ENCODE measurements around the gene NUDT15. TPM values are rescaled to one million over a fixed set of nuclear protein-coding genes. Genes with fewer than 3 reads are reported as not detected.

Gene NUDT15
- total RNA-seq, 4 donors from 2014 or later, result 1.8 to 22.9 (median 7.3) TPM

DNA sequence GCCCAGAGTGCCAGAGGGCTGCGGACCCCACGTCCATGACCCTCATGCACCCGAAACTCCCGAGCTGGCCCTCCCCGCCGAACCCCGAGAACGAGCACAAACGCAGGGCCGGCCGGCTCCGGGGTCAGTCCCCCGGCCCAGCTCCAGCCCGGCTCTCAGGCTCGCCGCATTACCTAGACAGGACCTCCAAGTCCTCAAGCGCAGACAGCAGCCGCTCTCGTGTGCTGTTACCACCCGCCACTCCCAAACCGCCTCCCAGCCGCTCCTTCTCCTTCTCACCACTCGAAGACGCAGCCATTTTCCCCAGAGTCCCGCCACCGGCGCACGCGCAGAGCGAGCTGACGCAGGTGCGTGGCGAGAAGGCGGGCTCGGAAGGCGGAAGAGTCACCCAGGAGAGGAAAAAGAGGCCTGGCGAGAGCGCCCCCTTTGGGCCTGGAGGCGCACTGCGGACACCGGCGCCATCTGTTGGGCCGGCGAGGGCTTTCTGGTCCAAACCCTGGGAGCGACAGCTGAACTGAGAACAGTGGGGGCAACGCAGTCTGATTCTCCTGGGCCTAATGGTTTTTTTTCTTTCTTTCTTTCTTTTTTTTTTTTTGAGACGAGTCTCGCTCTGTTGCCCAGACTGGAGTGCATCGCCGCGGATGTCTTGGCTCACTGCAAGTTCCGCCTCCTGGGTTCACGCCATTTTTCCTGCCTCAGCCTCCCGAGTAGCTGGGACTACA lies 57.4 kb downstream of the NUDT15 start, which contains the start of gene MED4:
MED4 (minus strand) TSS at position 324 of the 722 bp plus-strand sequence; CDS start at position 298, 26 bp downstream.
- Histone ChIP-seq H3K27me3 (no peaks in the 10 kb centered on the region), H3K36me3 (no peaks in the 10 kb centered on the region), H3K27ac (peak within 1 kb of the TSS; percentile 77 to 86), H3K4me3 (peak within 1 kb of the TSS; percentile 88 to 97), H3K4me1 (peaks cover 0 to 5% of the 10 kb centered on the region in 2 donors), H3K9me3 (no peaks in the 10 kb centered on the region)
- DNase-seq, result peak; percentile 94 to 97
- TF ChIP-seq POLR2A (IDR thresholded peaks at IDR 0.05), result peak; percentile 55 to 81
- TF ChIP-seq, protein P1, sequence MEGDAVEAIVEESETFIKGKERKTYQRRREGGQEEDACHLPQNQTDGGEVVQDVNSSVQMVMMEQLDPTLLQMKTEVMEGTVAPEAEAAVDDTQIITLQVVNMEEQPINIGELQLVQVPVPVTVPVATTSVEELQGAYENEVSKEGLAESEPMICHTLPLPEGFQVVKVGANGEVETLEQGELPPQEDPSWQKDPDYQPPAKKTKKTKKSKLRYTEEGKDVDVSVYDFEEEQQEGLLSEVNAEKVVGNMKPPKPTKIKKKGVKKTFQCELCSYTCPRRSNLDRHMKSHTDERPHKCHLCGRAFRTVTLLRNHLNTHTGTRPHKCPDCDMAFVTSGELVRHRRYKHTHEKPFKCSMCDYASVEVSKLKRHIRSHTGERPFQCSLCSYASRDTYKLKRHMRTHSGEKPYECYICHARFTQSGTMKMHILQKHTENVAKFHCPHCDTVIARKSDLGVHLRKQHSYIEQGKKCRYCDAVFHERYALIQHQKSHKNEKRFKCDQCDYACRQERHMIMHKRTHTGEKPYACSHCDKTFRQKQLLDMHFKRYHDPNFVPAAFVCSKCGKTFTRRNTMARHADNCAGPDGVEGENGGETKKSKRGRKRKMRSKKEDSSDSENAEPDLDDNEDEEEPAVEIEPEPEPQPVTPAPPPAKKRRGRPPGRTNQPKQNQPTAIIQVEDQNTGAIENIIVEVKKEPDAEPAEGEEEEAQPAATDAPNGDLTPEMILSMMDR (IDR thresholded peaks at IDR 0.05), result peak; percentile 99 to 100 (median 100)
- intact Hi-C loops (cut with DNase I; ENCODE audit: low total_unique reads), result no loop called here

DNA sequence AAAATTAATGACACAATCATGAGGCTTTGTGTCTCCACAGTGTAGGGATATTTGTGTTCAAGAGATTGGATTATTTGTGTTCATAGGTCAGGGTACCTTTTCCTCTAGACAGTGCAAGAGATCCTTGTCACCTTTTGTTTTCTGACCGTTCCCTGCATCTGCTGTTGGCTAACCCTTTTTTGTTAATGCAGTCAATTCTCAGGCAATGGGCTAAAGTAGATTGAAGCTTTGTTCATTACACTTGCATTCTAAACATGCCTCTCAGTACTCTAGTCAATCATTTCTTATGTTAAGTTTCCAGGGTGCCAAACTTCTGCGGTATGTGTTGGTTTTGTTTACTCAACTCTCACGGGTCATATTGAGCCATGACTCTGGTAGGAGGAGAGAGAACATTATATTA lies 59.1 kb downstream of the NUDT15 start:
- no peaks in the 10 kb centered on the region for H3K9me3 ChIP-seq
- TF ChIP-seq, protein P1 (IDR thresholded peaks at IDR 0.05), result no peak
- TF ChIP-seq POLR2A (IDR thresholded peaks at IDR 0.05), result no peak
- intact Hi-C loops (cut with DNase I; ENCODE audit: low total_unique reads), result no loop called here
- H3K4me1 ChIP-seq, result peaks cover 0 to 5% of the 10 kb centered on the region in 2 donors
- no peak for DNase-seq
- H3K36me3 ChIP-seq, result no peaks in the 10 kb centered on the region
- H3K27me3 ChIP-seq, result no peaks in the 10 kb centered on the region
- H3K4me3 ChIP-seq, result no peak overlapping the region
- no peak overlapping the region for H3K27ac ChIP-seq

Other genes with a start within 250 kb of the NUDT15 start
- gene SUCLA2, start 36.5 kb upstream of the NUDT15 start, total RNA-seq, result 10 to 100 TPM; 19.7 to 96.0 (median 43.5) TPM
- gene MED4, start 57.4 kb downstream of the NUDT15 start, total RNA-seq, result 10 to 100 TPM; 38.4 to 53.4 (median 49.1) TPM
- 100 to 1,000 TPM; 326 to 725 (median 565) TPM for gene ITM2B, start 195.5 kb downstream of the NUDT15 start, total RNA-seq

All from uterus (tissue), 4 donors.